Colonic mucosa (tissue), 4 donors: Measurements from ENCODE around the gene SCN2B. TPM values are rescaled to one million over a fixed set of nuclear protein-coding genes. Genes with fewer than 3 reads are reported as not detected.
A peak's percentile ranks its signal among the peaks of the same experiment; 100 is the strongest.

Experiments
- DNase-seq: peaks from one replicate; pipeline ENCODE4 v3.0.0-alpha.2; 2020
- H3K27ac ChIP-seq: fragments of 200-600 bp; one replicate; pipeline ENCODE4 v1.8.0; 2021
- H3K27me3 ChIP-seq: fragments of 200-600 bp; one replicate; pipeline ENCODE4 v1.8.0; 2021
- H3K36me3 ChIP-seq: fragments of 200-600 bp; one replicate; pipeline ENCODE4 v1.8.0; 2021
- H3K4me1 ChIP-seq: fragments of 200-600 bp; one replicate; pipeline ENCODE4 v1.8.0; 2021; ENCODE audit warnings: mild to moderate bottlenecking
- H3K4me3 ChIP-seq: fragments of 200-600 bp; one replicate; pipeline ENCODE4 v1.8.0; 2021
- H3K9ac ChIP-seq, 2 donors: one replicate each; pipeline ENCODE4 v1.7.0; 2013; ENCODE audit warnings: control low read depth in 2 of 2, low read depth in 2 of 2, low read length in 2 of 2
- H3K9me3 ChIP-seq: fragments of 200-600 bp; one replicate; pipeline ENCODE4 v1.8.0; 2021
- CTCF ChIP-seq: fragments of 200-600 bp; IDR thresholded peaks from one replicate; pipeline ENCODE4 v1.8.0; 2022; ENCODE audit warnings: antibody characterized with exemption, mild to moderate bottlenecking
- intact Hi-C: fragments of 100-400 bp; cut with DNase I; formaldehyde crosslinking; loops from one replicate; pipeline ENCODE4 v1.14.1; 2022
- total RNA-seq, 2 donors: library from RNA; stranded (reverse); fragmentation: NEBNext Ultra II Directional in 1 of 2; extraction: Animal tissue kit (Norgen Biotek cat#: 25700) in 1 of 2; gene quantifications; one replicate each; pipeline ENCODE4 v1.2.1, GENCODE V29; 2021
- donor health status: healthy.
- donor health status: DM: no; HTN: no; CAD: no.
- donor health status: DM: no; HTN: no; CAD: no.

The SCN2B gene
- total RNA-seq, 2 donors from 2014 or later = 0.12 to 0.45 TPM

- H3K4me3 ChIP-seq = no peak overlapping the region
- peak overlapping the region; percentile 73 for H3K27ac ChIP-seq
- intact Hi-C loops = no loop called here
- no peak for TF ChIP-seq CTCF
- H3K4me1 ChIP-seq = peaks cover 8% of the 10 kb centered on the region
- H3K9ac ChIP-seq = no peak overlapping the region
- H3K9me3 ChIP-seq = no peaks in the 10 kb centered on the region
- no peaks in the 10 kb centered on the region for H3K36me3 ChIP-seq
- H3K27me3 ChIP-seq = no peaks in the 10 kb centered on the region
- DNase-seq = no peak
These were observed 36.3 kb upstream of the SCN2B start for GRCh38 chr11:118212781-118213191.

GRCh38 chr11:118212131-118212725 lies 35.8 kb upstream of the SCN2B start:
- TF ChIP-seq CTCF = no peak
- no peaks in the 10 kb centered on the region for H3K36me3 ChIP-seq
- peak overlapping the region; percentile 73 for H3K27ac ChIP-seq
- H3K9me3 ChIP-seq = no peaks in the 10 kb centered on the region
- peaks cover 8% of the 10 kb centered on the region for H3K4me1 ChIP-seq
- no peak for DNase-seq
- no peaks in the 10 kb centered on the region for H3K27me3 ChIP-seq
- no peak overlapping the region for H3K4me3 ChIP-seq
- intact Hi-C loops = no loop called here
- no peak overlapping the region for H3K9ac ChIP-seq

- intact Hi-C loops = no loop called here
- Histone ChIP-seq H3K4me1 (peaks cover 13% of the 10 kb centered on the region), H3K4me3 (no peak overlapping the region), H3K27me3 (no peaks in the 10 kb centered on the region), H3K9me3 (no peaks in the 10 kb centered on the region), H3K36me3 (no peaks in the 10 kb centered on the region), H3K27ac (no peak overlapping the region), H3K9ac (no peak overlapping the region)
- DNase-seq = no peak
- TF ChIP-seq CTCF = no peak
These were observed 34.6 kb upstream of the SCN2B start for GRCh38 chr11:118211006-118211405.

- Histone ChIP-seq H3K4me3 (no peak overlapping the region), H3K9me3 (no peaks in the 10 kb centered on the region), H3K27ac (no peak overlapping the region), H3K36me3 (no peaks in the 10 kb centered on the region), H3K9ac (no peak overlapping the region), H3K4me1 (peaks cover 13% of the 10 kb centered on the region), H3K27me3 (no peaks in the 10 kb centered on the region)
- no peak for DNase-seq
- TF ChIP-seq CTCF = no peak
- intact Hi-C loops = no loop called here
These were observed 33.9 kb upstream of the SCN2B start for GRCh38 chr11:118210323-118210722.

- Histone ChIP-seq H3K27me3 (no peaks in the 10 kb centered on the region), H3K4me3 (no peak overlapping the region), H3K27ac (no peak overlapping the region), H3K36me3 (no peaks in the 10 kb centered on the region), H3K4me1 (peaks cover 13% of the 10 kb centered on the region), H3K9me3 (no peaks in the 10 kb centered on the region), H3K9ac (no peak overlapping the region)
- DNase-seq = no peak
- no peak for TF ChIP-seq CTCF
- intact Hi-C loops = no loop called here
These were observed 32.6 kb upstream of the SCN2B start for GRCh38 chr11:118209033-118209432.
